KMS-11 (cell line): ENCODE data around the gene TENM4.
A peak's percentile ranks its signal among the peaks of the same experiment; 100 is the strongest.

Experiments used
- H2AFZ ChIP-seq: fragments of 200-600 bp; sonication (generic); 2 replicates; pipeline ENCODE4 v1.6.1; 2016; ENCODE audit warnings: antibody characterized with exemption, mixed run types, low read depth
- H3K27ac ChIP-seq: fragments of 200-600 bp; sonication (generic); 2 replicates; pipeline ENCODE4 v1.6.1; 2016; ENCODE audit warnings: mild to moderate bottlenecking, mixed run types
- H3K27me3 ChIP-seq: fragments of 200-600 bp; sonication (generic); 2 replicates; pipeline ENCODE4 v1.6.1; 2017; ENCODE audit warnings: mild to moderate bottlenecking, low read depth, mixed run types, moderate library complexity; ENCODE audit not compliant: insufficient read depth
- H3K36me3 ChIP-seq: fragments of 200-600 bp; sonication (generic); 2 replicates; pipeline ENCODE4 v1.6.1; 2017; ENCODE audit warnings: mild to moderate bottlenecking, mixed run types; ENCODE audit not compliant: insufficient read depth
- H3K4me1 ChIP-seq: fragments of 200-600 bp; sonication (generic); 2 replicates; pipeline ENCODE4 v1.6.1; 2016; ENCODE audit warnings: mild to moderate bottlenecking, low read depth, mixed run types; ENCODE audit not compliant: poor library complexity, severe bottlenecking
- H3K4me2 ChIP-seq: fragments of 200-600 bp; sonication (generic); 2 replicates; pipeline ENCODE4 v1.7.0; 2016; ENCODE audit warnings: mild to moderate bottlenecking, mixed run types
- H3K4me3 ChIP-seq: fragments of 200-600 bp; sonication (generic); IDR thresholded peaks from 2 replicates; pipeline ENCODE4 v1.6.1; 2017; ENCODE audit warnings: low read depth, low read length, mixed read lengths; ENCODE audit not compliant: insufficient read depth
- H3K79me2 ChIP-seq: fragments of 200-600 bp; sonication (generic); 2 replicates; pipeline ENCODE4 v1.6.1; 2016; ENCODE audit warnings: low read depth, mixed run types; ENCODE audit not compliant: insufficient read depth
- H3K9ac ChIP-seq: fragments of 200-600 bp; sonication (generic); 2 replicates; pipeline ENCODE4 v1.6.1; 2016; ENCODE audit warnings: mild to moderate bottlenecking, mixed run types
- H4K20me1 ChIP-seq: fragments of 200-600 bp; sonication (generic); 2 replicates; pipeline ENCODE4 v1.6.1; 2016; ENCODE audit warnings: mild to moderate bottlenecking, mixed run types; ENCODE audit not compliant: insufficient read depth
- CTCF ChIP-seq: fragments of 200-600 bp; sonication (generic); conservative IDR thresholded peaks from 2 replicates; pipeline ENCODE4 v1.6.1; 2017; ENCODE audit warnings: low read depth, mild to moderate bottlenecking, antibody characterized with exemption, low read length, moderate library complexity, mixed read lengths

TENM4 gene

GRCh38 chr11:78645226-78646202 is 795.3 kb downstream of the TENM4 start:
- H2AFZ ChIP-seq, result no peak overlapping the region
- H3K4me2 ChIP-seq, result no peak overlapping the region
- H3K79me2 ChIP-seq, result no peaks in the 10 kb centered on the region
- peak; percentile 98 for TF ChIP-seq CTCF
- no peak overlapping the region for H3K27ac ChIP-seq
- no peaks in the 10 kb centered on the region for H3K27me3 ChIP-seq
- no peaks in the 10 kb centered on the region for H4K20me1 ChIP-seq
- H3K9ac ChIP-seq, result no peak overlapping the region
- H3K4me3 ChIP-seq, result no peak overlapping the region
- H3K36me3 ChIP-seq, result no peaks in the 10 kb centered on the region
- no peaks in the 10 kb centered on the region for H3K4me1 ChIP-seq

- H4K20me1 ChIP-seq, result no peaks in the 10 kb centered on the region
- H3K27ac ChIP-seq, result no peak overlapping the region
- no peaks in the 10 kb centered on the region for H3K79me2 ChIP-seq
- H3K9ac ChIP-seq, result no peak overlapping the region
- no peaks in the 10 kb centered on the region for H3K27me3 ChIP-seq
- no peak overlapping the region for H3K4me3 ChIP-seq
- no peak for TF ChIP-seq CTCF
- no peaks in the 10 kb centered on the region for H3K4me1 ChIP-seq
- H3K36me3 ChIP-seq, result no peaks in the 10 kb centered on the region
- H3K4me2 ChIP-seq, result no peak overlapping the region
- no peak overlapping the region for H2AFZ ChIP-seq
Measured at GRCh38 chr11:78643676-78644056, 797.2 kb downstream of the TENM4 start.

- H2AFZ ChIP-seq, result no peak overlapping the region
- H3K4me3 ChIP-seq, result no peak overlapping the region
- no peak for TF ChIP-seq CTCF
- H3K4me1 ChIP-seq, result no peaks in the 10 kb centered on the region
- no peak overlapping the region for H3K4me2 ChIP-seq
- no peaks in the 10 kb centered on the region for H3K79me2 ChIP-seq
- H3K36me3 ChIP-seq, result no peaks in the 10 kb centered on the region
- no peak overlapping the region for H3K27ac ChIP-seq
- no peaks in the 10 kb centered on the region for H3K27me3 ChIP-seq
- H3K9ac ChIP-seq, result no peak overlapping the region
- no peaks in the 10 kb centered on the region for H4K20me1 ChIP-seq
Measured at GRCh38 chr11:78642979-78643675, 797.7 kb downstream of the TENM4 start.

- no peak overlapping the region for H3K9ac ChIP-seq
- no peak for TF ChIP-seq CTCF
- H3K27me3 ChIP-seq, result no peaks in the 10 kb centered on the region
- no peak overlapping the region for H2AFZ ChIP-seq
- no peaks in the 10 kb centered on the region for H3K4me1 ChIP-seq
- H3K4me3 ChIP-seq, result no peak overlapping the region
- H3K27ac ChIP-seq, result no peak overlapping the region
- H3K79me2 ChIP-seq, result no peaks in the 10 kb centered on the region
- H3K4me2 ChIP-seq, result no peak overlapping the region
- no peaks in the 10 kb centered on the region for H4K20me1 ChIP-seq
- no peaks in the 10 kb centered on the region for H3K36me3 ChIP-seq
Measured at GRCh38 chr11:78641541-78641940, 799.3 kb downstream of the TENM4 start.
